Esophagus squamous epithelium (tissue), 5 donors: Measurements from ENCODE around the gene MDFI. TPM values are rescaled to one million over a fixed set of nuclear protein-coding genes. Genes with fewer than 3 reads are reported as not detected.

Experiments used
- DNase-seq: peaks from one replicate; lab custom pipeline; 2025; lab: John Stamatoyannopoulos, UW
- H3K27ac ChIP-seq, 4 donors: fragments of 200-600 bp; sonication (generic); one replicate each; pipeline ENCODE4 v1.5.1; 2016 to 2019; ENCODE audit warnings: mild to moderate bottlenecking in 1 of 4
- H3K27me3 ChIP-seq, 4 donors: fragments of 200-600 bp; sonication (generic); 1 replicate in 3 of 4; 2 replicates in 1 of 4; pipeline versions ENCODE4 v1.5.1 to v1.6.0; 2017 to 2021; ENCODE audit warnings: antibody characterized with exemption in 1 of 4
- H3K36me3 ChIP-seq, 3 donors: fragments of 200-600 bp; sonication (generic); one replicate each; pipeline ENCODE4 v1.5.1; 2016 to 2019
- H3K4me1 ChIP-seq, 3 donors: fragments of 200-600 bp; sonication (generic); one replicate each; pipeline ENCODE4 v1.5.1; 2017 to 2019
- H3K4me3 ChIP-seq, 4 donors: fragments of 200-600 bp; sonication (generic); 1 replicate in 3 of 4; 2 replicates in 1 of 4; pipeline ENCODE4 v1.5.1; 2016 to 2019; ENCODE audit warnings: mild to moderate bottlenecking in 2 of 4, moderate library complexity in 1 of 4
- H3K9me3 ChIP-seq, 3 donors: fragments of 200-600 bp; sonication (generic); one replicate each; pipeline ENCODE4 v1.5.1; 2016 to 2019
- POLR2A ChIP-seq, 4 donors: fragments of 450-650 bp; IDR thresholded peaks; one replicate each; pipeline ENCODE4 v1.6.1; 2017; ENCODE audit warnings: antibody characterized with exemption in 4 of 4, mild to moderate bottlenecking in 4 of 4, moderate library complexity in 3 of 4
- WGBS, 2 donors: methylation state at CpG; one replicate each; pipeline ENCODE4 v1.1.5; 2018; 5-methylcytosine and 5-hydroxymethylcytosine counted together
- intact Hi-C: fragments of 100-400 bp; cut with DNase I; formaldehyde crosslinking; loops from one replicate; pipeline ENCODE4 v1.15.0; 2022
- total RNA-seq, 4 donors: library from RNA; depleted of rRNA; stranded (reverse); fragments of >200 nt; gene quantifications; one replicate each; pipeline ENCODE4 v1.1.0, GENCODE V29; 2016
- TF ChIP-seq, protein P1 (sequence below), 6 experiments: fragments of 450-650 bp in 4 of 6; fragments of 200-600 bp in 2 of 6; sonication (generic) in 2 of 6; IDR thresholded peaks; one replicate each; pipeline ENCODE4 v1.5.1; 2016 to 2019; ENCODE audit warnings: antibody characterized with exemption in 6 of 6, mild to moderate bottlenecking in 4 of 6, moderate library complexity in 4 of 6
- donor health status: DM: yes; HTN: yes; CAD: no.

The MDFI gene
- total RNA-seq, 4 donors from 2014 or later: 50.5 to 105 (median 81.8) TPM

DNA sequence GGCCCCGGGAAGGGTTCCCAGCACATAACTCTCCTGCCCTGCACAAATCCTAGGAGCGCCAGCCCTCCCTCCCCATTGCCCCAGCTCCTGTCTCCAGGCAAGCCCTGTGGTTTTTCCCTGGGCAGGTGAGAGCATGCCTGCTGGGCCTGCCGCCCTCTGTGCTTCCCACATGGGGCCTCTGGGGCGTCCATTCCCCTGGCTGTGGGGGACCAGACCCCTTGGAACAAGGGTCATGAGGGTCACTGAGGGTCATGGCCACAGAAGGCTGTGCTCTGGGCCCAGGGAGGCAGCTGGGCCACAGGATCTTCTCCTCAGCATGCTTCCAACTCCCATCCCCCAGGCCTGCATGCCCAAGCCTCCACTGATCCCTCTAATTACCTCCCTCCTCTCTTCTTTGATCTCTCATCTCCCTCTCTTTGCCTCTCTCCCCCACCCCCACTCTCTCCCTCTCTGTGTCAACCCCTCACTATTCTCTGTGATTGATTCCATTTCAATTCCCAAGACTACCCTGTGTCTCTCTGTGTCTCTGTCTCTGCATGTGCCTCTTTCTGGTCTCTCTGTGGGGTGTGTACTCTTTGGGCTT is 6.1 kb downstream of the MDFI start:
- Histone ChIP-seq H3K4me1 (peaks cover 0 to 32% (median 4%) of the 10 kb centered on the region in 3 donors), H3K9me3 (no peaks in the 10 kb centered on the region), H3K27ac (no peak overlapping the region), H3K36me3 (peaks cover 0 to 43% (median 0%) of the 10 kb centered on the region in 3 donors), H3K4me3 (no peak overlapping the region), H3K27me3 (peaks cover 0 to 9% (median 0%) of the 10 kb centered on the region in 4 donors)
- no peak for DNase-seq
- TF ChIP-seq, protein P1, sequence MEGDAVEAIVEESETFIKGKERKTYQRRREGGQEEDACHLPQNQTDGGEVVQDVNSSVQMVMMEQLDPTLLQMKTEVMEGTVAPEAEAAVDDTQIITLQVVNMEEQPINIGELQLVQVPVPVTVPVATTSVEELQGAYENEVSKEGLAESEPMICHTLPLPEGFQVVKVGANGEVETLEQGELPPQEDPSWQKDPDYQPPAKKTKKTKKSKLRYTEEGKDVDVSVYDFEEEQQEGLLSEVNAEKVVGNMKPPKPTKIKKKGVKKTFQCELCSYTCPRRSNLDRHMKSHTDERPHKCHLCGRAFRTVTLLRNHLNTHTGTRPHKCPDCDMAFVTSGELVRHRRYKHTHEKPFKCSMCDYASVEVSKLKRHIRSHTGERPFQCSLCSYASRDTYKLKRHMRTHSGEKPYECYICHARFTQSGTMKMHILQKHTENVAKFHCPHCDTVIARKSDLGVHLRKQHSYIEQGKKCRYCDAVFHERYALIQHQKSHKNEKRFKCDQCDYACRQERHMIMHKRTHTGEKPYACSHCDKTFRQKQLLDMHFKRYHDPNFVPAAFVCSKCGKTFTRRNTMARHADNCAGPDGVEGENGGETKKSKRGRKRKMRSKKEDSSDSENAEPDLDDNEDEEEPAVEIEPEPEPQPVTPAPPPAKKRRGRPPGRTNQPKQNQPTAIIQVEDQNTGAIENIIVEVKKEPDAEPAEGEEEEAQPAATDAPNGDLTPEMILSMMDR (IDR thresholded peaks at IDR 0.05): no peak
- no peak for TF ChIP-seq POLR2A (IDR thresholded peaks at IDR 0.05)
- 69% methylated on average over 3 of the region's 4 CpGs; no CpG with 5 or more reads in 1 of the 2 donors for WGBS, 2 donors
- intact Hi-C loops: no loop called here

DNA sequence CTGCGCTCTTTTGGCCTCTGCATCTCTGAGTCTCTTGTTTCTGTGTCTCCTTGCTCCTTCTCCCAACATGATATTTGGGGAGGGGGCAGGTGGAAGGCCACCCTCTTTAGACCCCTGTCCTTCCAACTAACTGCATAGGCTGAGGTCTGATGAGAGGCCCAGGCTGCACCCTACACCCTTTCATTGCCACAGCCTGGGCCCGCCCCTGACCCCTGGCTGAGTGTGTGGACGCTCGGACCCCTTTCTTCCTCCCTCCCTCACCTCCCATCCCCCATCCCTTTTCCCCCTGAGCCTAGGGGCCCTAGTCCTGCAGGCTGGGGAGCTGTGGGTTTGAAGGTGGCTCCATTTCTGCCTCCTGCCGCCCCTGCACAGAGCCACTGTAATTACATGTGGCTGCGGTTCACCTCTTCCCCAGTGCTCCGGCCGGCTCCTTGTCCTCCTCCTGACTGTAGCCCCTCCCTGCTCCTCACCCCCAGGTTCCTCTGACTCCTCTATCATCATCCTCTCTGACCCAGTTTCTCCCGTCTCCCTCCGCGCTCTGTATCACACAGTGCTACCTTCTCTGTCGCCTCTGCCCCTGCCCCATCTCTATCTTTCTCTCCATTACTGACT is 6.8 kb downstream of the MDFI start:
- intact Hi-C loops: no loop called here
- 83 to 93% methylated on average over 12 of the region's 12 CpGs for WGBS, 2 donors
- DNase-seq: no peak
- Histone ChIP-seq H3K4me1 (peaks cover 0 to 26% (median 4%) of the 10 kb centered on the region in 3 donors), H3K36me3 (peaks cover 0 to 45% (median 0%) of the 10 kb centered on the region in 3 donors), H3K27ac (no peak overlapping the region), H3K4me3 (no peak overlapping the region), H3K9me3 (no peaks in the 10 kb centered on the region), H3K27me3 (peaks cover 0 to 4% (median 0%) of the 10 kb centered on the region in 4 donors)
- TF ChIP-seq, protein P1 (IDR thresholded peaks at IDR 0.05): no peak
- no peak for TF ChIP-seq POLR2A (IDR thresholded peaks at IDR 0.05)

DNA sequence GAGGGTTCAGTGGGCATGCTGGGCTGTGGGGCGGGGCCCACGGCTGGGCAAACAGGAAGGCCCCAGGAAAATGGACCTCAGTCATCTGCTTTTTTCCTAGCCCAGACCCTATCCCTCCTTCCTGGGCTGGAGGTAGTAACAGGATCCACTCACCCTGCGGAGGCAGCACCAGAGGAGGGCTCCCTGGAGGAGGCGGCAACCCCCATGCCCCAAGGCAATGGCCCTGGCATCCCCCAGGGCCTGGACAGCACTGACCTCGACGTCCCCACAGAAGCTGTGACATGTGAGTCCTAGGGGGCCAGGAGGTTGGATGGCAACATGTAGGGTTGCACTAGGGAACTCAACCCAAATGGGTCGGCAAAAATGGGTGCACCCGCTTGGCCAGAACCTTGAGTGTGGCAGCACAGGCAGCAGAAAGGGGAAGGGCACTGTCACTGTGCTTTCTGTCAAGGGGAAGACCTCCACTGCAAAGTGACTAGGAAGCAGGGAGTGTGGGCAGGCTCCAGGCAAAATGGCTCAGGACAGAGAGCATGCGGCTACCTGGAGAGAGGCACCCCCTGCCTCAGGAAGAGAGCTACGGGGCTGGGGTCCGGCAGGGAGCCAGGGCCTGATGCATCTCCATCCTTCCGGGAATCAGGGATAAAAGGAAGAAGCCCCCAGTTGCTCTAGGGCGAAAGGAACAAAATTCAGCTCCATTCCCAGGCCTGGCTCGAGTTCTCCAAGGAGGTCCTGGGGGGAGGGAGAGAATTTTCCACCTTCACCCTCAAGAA is 7.9 kb downstream of the MDFI start:
- H3K27me3 ChIP-seq: peaks cover 0 to 4% (median 0%) of the 10 kb centered on the region in 4 donors
- WGBS, 2 donors: 86 to 92% methylated on average over 7 to 8 of the region's 14 CpGs
- H3K9me3 ChIP-seq: no peaks in the 10 kb centered on the region
- DNase-seq: no peak
- no peak overlapping the region for H3K27ac ChIP-seq
- H3K4me1 ChIP-seq: peaks cover 0 to 26% (median 4%) of the 10 kb centered on the region in 3 donors
- TF ChIP-seq POLR2A (IDR thresholded peaks at IDR 0.05): no peak
- TF ChIP-seq, protein P1 (IDR thresholded peaks at IDR 0.05): no peak
- H3K36me3 ChIP-seq: peaks cover 0 to 53% (median 0%) of the 10 kb centered on the region in 3 donors
- intact Hi-C loops: no loop called here
- no peak overlapping the region for H3K4me3 ChIP-seq

DNA sequence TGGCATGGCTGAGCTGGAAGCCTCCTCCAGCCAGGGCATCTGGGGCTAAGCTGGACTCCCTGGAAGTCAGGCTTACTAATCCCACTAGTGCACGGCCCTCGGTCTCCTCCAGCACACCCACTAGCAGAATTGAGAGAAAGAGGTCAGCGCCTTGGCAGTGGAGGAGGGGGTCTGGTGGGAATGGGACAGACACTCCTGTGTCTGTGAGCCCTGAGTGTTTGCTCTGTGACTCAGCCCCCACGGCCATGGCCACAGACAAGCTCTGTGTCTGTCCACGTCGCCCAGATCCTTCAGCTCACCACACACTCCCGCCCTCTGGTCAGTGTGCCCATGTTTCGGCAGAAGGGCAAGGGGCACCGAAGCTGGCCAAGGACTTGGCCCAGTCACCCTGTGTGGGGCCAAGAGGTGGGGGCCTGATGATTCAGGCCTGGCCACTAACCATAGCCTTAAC is 8.8 kb downstream of the MDFI start:
- no peak for TF ChIP-seq POLR2A (IDR thresholded peaks at IDR 0.05)
- TF ChIP-seq, protein P1 (IDR thresholded peaks at IDR 0.05): no peak
- H3K36me3 ChIP-seq: peaks cover 0 to 62% (median 0%) of the 10 kb centered on the region in 3 donors
- peaks cover 0 to 4% (median 0%) of the 10 kb centered on the region in 4 donors for H3K27me3 ChIP-seq
- peaks cover 0 to 24% (median 4%) of the 10 kb centered on the region in 3 donors for H3K4me1 ChIP-seq
- H3K4me3 ChIP-seq: no peak overlapping the region
- H3K27ac ChIP-seq: no peak overlapping the region
- 70 to 73% methylated on average over 2 to 3 of the region's 9 CpGs for WGBS, 2 donors
- intact Hi-C loops: no loop called here
- H3K9me3 ChIP-seq: no peaks in the 10 kb centered on the region
- no peak for DNase-seq
